KBM-7 (cell line): ENCODE data around the gene FKBP1A.

ENCODE experiments used
- DNase-seq: peaks from one replicate; pipeline ENCODE4 v3.0.0-alpha.2; 2015
- in situ Hi-C: fragments of 300-500 bp; cut with MboI; formaldehyde crosslinking; loops from 2 replicates; pipeline ENCODE4 v1.14.3; 2020; ENCODE audit warnings: low sequenced_read_pairs, low pct_unique_long_range_greater_than_20kb, mixed read lengths

The FKBP1A gene

GRCh38 chr20:1326031-1326930 lies 66.6 kb downstream of the FKBP1A start:
- in situ Hi-C loops, result no loop called here
- no peak for DNase-seq

DNA sequence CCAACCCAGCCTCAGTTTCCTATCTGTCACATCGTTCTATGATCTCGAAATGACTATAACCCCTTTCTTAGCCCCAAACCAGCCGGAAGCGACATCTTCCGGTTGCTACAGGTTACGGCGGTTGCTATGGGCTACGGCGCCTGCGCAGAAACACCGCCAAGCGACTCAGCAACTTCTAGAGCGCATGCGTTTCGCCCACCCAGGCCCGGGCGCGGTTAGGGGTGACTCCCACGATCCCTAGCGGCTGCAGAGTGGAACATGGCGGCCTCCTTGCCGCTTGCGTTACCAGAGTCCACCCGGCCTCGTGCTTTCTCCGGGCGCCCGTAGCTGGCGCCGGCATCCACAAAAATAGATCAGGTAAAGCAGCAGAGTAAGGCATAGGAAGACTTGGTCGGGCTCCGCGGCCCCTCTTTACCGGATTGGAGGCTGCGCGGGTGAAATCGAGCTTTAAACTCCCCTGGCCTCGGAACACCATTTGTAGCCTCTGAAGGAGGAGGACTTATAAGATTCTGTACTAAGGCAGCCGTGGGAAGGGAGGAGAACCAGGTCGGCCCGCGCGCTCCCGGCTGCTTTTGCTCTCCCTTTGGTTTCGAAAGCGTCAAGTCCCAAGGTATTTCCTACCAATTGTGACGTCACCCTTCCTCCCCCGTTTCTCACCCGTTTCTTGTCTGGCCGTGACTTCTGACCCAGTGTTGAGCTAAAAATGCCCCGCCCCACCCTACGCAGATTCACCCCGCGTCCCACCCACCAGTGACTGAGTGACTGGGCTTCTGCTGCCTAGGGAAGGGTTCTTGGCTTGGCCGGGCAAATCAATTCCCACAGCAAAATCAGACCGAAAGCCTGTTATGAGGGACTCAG lies 67.5 kb downstream of the FKBP1A start:
- DNase-seq, result peak; percentile 94
- in situ Hi-C loops, result no loop called here

DNA sequence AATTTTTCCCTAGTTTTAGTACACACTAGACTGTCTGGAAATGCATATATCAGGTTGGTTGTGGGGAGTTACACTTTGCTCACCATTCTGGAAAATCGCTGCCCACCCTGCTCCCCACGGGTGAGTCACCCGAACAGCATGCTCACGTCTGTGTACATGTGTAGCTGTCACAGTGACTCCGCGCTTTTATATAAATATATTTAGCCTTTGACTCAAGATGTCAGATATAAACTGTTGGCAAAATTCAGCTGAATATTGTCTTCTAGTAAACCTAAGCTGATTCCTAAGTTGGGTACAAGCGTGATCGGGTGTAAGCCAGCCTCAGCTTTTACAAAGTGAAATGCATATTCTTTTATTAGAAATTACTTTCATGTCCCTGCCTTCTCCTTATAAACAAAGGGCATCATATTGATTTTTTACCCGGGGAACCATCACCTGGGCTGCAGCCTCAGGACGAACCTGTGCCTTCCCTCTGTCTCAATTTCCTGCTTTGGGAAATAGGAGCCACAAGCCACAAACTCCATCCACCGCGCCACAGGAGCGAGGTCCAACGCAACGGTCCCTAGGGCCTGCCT lies 68.2 kb downstream of the FKBP1A start:
- no peak for DNase-seq
- in situ Hi-C loops, result no loop called here

DNA sequence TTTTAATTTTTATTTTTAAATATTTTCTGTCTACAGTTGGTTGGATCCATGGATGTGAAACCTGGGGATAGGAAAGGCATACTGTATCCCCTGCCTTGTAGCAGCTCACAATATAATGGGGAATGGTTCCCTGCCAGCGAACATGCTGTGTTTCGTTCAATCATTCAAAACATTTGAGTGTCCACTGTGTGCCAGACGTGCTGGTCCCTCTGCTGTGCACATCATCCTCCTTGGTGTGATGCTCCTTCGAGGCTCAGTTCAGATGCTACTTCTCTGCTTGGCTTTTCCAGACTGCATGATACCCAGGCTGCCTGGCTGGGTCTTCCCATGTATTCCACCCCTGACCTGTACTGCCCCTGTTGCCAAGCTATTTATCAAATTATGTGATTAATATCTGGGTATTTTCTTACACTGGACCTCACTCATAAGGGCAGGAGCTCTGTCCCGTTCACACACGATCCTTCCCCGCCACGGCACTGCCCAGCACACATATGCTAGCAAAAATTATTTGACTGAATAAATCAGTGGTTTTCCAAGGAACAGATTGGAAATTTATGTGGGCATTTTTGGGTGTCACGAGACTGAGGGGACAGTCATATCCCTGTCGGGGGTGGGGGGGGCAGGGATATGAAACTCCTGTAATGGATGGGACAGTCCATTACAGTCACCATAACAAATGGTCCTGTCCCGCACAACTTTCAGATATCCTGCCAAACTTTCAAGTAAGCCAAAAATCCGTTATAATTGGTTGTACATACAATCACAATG lies 68.8 kb downstream of the FKBP1A start:
- no peak for DNase-seq
- in situ Hi-C loops, result no loop called here

- in situ Hi-C loops, result no loop called here
- DNase-seq, result no peak
Measured at GRCh38 chr20:1323256-1323655, 69.6 kb downstream of the FKBP1A start.

GRCh38 chr20:1322511-1323245 lies 70.2 kb downstream of the FKBP1A start:
- in situ Hi-C loops, result no loop called here

GRCh38 chr20:1321654-1321939 lies 71.3 kb downstream of the FKBP1A start:
- no peak for DNase-seq
- in situ Hi-C loops, result no loop called here

More at GRCh38 chr20:1322511-1323245, 70.2 kb downstream of the FKBP1A start:
- DNase-seq, result no peak

- DNase-seq, result no peak
- in situ Hi-C loops, result no loop called here
Measured at GRCh38 chr20:1320902-1321653, 71.8 kb downstream of the FKBP1A start.

DNA sequence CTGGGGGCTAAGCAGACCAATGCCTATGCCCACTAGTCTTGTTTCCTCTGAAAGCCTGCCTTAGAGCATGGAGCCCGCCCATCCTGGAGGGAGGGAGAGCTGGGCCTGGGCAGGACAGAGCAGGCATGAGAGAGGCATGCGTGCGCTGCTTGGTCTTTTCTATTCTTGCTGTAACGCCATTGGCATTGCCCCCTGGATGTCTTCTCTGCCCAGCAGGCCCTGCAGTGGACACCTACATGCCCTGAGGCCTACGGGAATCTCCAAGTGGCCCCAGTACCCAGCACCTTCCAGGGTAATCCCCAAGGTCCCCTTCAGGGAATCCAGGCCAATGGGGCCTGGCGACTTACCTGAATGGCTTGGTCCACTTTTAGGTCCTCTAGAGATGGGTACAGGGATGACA lies 72.8 kb downstream of the FKBP1A start:
- no peak for DNase-seq
- in situ Hi-C loops, result no loop called here

- DNase-seq, result no peak
- in situ Hi-C loops, result no loop called here
Measured at GRCh38 chr20:1319462-1319861, 73.4 kb downstream of the FKBP1A start.

DNA sequence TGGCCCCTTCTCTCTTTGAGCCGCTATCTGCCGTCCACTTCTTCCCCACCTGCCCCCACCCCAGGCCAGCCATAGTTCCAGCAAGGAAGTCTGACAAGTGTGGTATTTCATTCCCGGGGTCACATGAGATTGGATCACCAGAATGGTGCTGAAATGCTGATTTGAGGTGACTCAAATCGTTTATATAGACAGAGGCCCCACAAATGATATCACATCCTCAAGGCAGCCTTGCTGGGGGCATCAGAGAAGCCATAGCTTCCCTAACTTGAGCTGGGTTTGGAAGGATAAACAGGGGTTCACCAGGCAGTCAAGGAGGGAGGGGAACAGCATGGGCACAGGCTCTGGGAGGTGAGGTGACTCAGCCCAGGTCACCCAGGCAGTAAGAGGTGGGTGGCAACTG lies 73.8 kb downstream of the FKBP1A start:
- in situ Hi-C loops, result no loop called here

More for the DNA sequence above, 73.8 kb downstream of the FKBP1A start:
- no peak for DNase-seq
